Activated CD4-positive, CD25-positive, alpha-beta regulatory T cell treated with anti-CD3 and anti-CD28 coated beads, Interleukin-2, amount 50 U/mL, for 16 hours (primary cell): ENCODE data around the gene DOC2A.
"Not testable (repeated sequence)": the region's sequence is repeated elsewhere in the genome, so short reads cannot be mapped to it uniquely, and the experiment has no call there.

Source experiments
- DNase-seq: peaks from one replicate; pipeline ENCODE4 v3.0.0-alpha.2; 2020; ENCODE audit warnings: low read depth, low spot score

The DOC2A gene

GRCh38 chr16:29973384-29974246, 37.2 kb downstream of the DOC2A start, which contains the start of gene TAOK2:
Gene TAOK2 (plus strand): TSS chr16:29973868. CDS start chr16:29977773, 3,905 bp downstream.
- peak; percentile 84 for DNase-seq

- no peak for DNase-seq
Measured at GRCh38 chr16:29972992-29973383, 37.8 kb downstream of the DOC2A start.

- DNase-seq, result no peak
Measured at GRCh38 chr16:29972500-29972899, 38.3 kb downstream of the DOC2A start.

- DNase-seq, result no peak
Measured at GRCh38 chr16:29971304-29971703, 39.5 kb downstream of the DOC2A start.

GRCh38 chr16:29968205-29968604, 42.6 kb downstream of the DOC2A start:
- DNase-seq, result no peak

- DNase-seq, result no peak
Measured at GRCh38 chr16:29963021-29963743, 47.6 kb downstream of the DOC2A start.

- DNase-seq, result no peak
Measured at GRCh38 chr16:29962344-29962994, 48.4 kb downstream of the DOC2A start.

GRCh38 chr16:29961479-29962343, 49.1 kb downstream of the DOC2A start, which contains the start of gene TMEM219:
Gene TMEM219 (plus strand): TSS chr16:29962079. CDS start chr16:29963144, 1,065 bp downstream.
- peak; percentile 88 for DNase-seq

- DNase-seq, result no peak
Measured at GRCh38 chr16:29961127-29961478, 49.7 kb downstream of the DOC2A start.

- not testable (repeated sequence) for DNase-seq
Measured at GRCh38 chr16:29959821-29960220, 51.0 kb downstream of the DOC2A start.

- DNase-seq, result no peak
Measured at GRCh38 chr16:29959293-29959692, 51.5 kb downstream of the DOC2A start.

- DNase-seq, result no peak
Measured at GRCh38 chr16:29958756-29959155, 52.1 kb downstream of the DOC2A start.
